Mesothelial cell of epicardium (in vitro differentiated cells): ENCODE data around the gene WFS1. TPM values are rescaled to one million over a fixed set of nuclear protein-coding genes. Genes with fewer than 3 reads are reported as not detected.

Experiments
- DNase-seq, 2 experiments: peaks; one replicate each; pipeline ENCODE4 v3.0.0; 2021; ENCODE audit warnings: low spot score in 2 of 2; ENCODE audit not compliant: unreplicated experiment in 2 of 2
- H3K27ac Mint-ChIP-seq: 2 replicates; pipeline ENCODE4 v1.8.0; 2021; ENCODE audit warnings: mixed read lengths
- H3K27me3 Mint-ChIP-seq: 2 replicates; pipeline ENCODE4 v1.8.0; 2021; ENCODE audit warnings: low read depth, mixed read lengths
- H3K36me3 Mint-ChIP-seq: 2 replicates; pipeline ENCODE4 v1.8.0; 2021; ENCODE audit warnings: mixed read lengths
- H3K4me1 Mint-ChIP-seq: 2 replicates; pipeline ENCODE4 v1.8.0; 2021; ENCODE audit warnings: mixed read lengths
- H3K4me3 Mint-ChIP-seq: 2 replicates; pipeline ENCODE4 v1.8.0; 2021; ENCODE audit warnings: mild to moderate bottlenecking, moderate library complexity, mixed read lengths
- H3K9me3 Mint-ChIP-seq: 2 replicates; pipeline ENCODE4 v1.8.0; 2021; ENCODE audit warnings: mixed read lengths
- CTCF ChIP-seq: fragments of 200-600 bp; sonication (generic); IDR thresholded peaks from one replicate; pipeline ENCODE4 v1.5.0; 2021; ENCODE audit warnings: antibody characterized with exemption; ENCODE audit not compliant: unreplicated experiment
- total RNA-seq: library from RNA; stranded (reverse); gene quantifications from 3 replicates; pipeline ENCODE4 v1.2.1, GENCODE V29; 2021

The WFS1 gene
- total RNA-seq, 1 donor from 2014 or later = 34.2 TPM

GRCh38 chr4:6295495-6295894, 25.8 kb downstream of the WFS1 start:
- Mint-ChIP-seq H3K27ac (no peak overlapping the region), H3K27me3 (no peaks in the 10 kb centered on the region), H3K36me3 (peaks cover 17% of the 10 kb centered on the region), H3K4me3 (no peak overlapping the region), H3K9me3 (no peaks in the 10 kb centered on the region), H3K4me1 (no peaks in the 10 kb centered on the region)
- no peak for DNase-seq
- TF ChIP-seq CTCF = no peak

DNA sequence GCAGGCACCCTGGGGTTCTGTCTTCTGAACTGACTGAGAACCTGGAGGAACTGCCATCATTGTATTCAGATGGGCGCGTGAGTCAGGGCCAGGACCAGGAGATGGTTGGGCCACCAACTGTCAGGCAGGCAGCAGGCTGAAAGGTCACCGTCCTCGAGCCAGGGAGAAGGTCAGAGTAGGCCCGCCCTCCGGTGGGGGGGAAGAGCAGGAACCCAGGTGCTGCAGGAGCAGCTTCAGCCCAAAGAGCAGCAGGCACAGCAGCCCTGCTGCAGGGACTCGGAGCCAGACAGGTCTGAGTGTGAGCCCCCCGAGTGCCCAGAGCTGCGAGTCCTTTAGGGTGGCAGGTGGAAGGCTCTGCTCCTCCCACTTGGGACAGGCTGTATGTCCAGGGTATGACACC, 26.4 kb downstream of the WFS1 start:
- no peaks in the 10 kb centered on the region for H3K27me3 Mint-ChIP-seq
- H3K9me3 Mint-ChIP-seq = no peaks in the 10 kb centered on the region
- no peak overlapping the region for H3K4me3 Mint-ChIP-seq
- no peaks in the 10 kb centered on the region for H3K4me1 Mint-ChIP-seq
- no peak for TF ChIP-seq CTCF
- H3K27ac Mint-ChIP-seq = no peak overlapping the region
- H3K36me3 Mint-ChIP-seq = peaks cover 21% of the 10 kb centered on the region
- DNase-seq = no peak

DNA sequence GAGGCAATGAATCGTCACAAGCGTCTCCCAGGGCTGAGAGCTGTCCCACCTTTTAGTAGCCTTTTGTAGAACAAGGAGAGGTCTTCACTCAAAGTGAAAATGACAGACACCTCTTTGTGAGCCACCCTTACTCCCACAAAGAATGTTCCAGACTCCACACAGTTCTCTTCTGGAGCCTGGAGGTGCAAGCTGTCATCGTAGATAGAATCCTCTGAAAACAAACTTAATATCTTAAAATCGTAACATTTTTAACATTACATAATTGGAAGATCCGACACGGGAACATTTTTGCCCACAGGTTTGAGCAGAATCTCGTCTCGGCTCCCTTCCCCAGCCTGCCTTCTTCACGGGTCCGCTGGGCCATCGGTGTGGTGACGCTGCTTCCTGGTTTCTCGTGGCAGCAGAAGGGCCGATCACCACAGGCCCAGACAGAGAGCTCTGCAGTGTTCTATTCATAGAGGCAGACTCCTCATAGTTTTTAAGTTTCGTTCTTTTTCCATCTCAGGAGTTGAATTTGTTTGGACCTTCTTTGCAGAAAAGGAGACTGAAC, 27.7 kb downstream of the WFS1 start:
- H3K4me1 Mint-ChIP-seq = no peaks in the 10 kb centered on the region
- H3K36me3 Mint-ChIP-seq = peaks cover 30% of the 10 kb centered on the region
- no peaks in the 10 kb centered on the region for H3K27me3 Mint-ChIP-seq
- no peak overlapping the region for H3K4me3 Mint-ChIP-seq
- no peaks in the 10 kb centered on the region for H3K9me3 Mint-ChIP-seq
- no peak for DNase-seq
- TF ChIP-seq CTCF = no peak
- H3K27ac Mint-ChIP-seq = no peak overlapping the region

GRCh38 chr4:6298035-6298434, 28.4 kb downstream of the WFS1 start:
- Mint-ChIP-seq H3K27ac (no peak overlapping the region), H3K4me3 (no peak overlapping the region), H3K4me1 (no peaks in the 10 kb centered on the region), H3K36me3 (peaks cover 35% of the 10 kb centered on the region), H3K27me3 (no peaks in the 10 kb centered on the region), H3K9me3 (no peaks in the 10 kb centered on the region)
- TF ChIP-seq CTCF = no peak
- DNase-seq = no peak

DNA sequence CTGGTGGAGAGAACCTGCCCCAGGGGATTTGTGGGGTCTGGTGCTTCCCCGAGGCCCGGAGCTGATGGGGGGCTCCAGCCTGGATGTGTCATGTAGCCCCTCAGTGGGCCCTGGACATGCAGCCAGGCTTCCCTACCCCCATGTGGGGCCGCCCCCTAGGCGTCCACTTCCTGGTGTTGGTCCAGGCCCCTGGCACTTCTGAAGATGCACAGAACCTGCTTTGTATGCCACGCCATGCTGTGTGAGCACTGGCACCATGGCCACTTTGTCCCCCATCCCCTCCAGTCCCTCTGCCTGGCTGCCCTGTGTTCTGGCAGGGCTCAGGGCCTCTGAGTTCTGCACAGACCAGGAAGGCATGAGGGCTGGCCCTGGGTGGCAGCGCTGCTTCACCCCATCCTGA, 29.2 kb downstream of the WFS1 start:
- no peak for DNase-seq
- Mint-ChIP-seq H3K9me3 (no peaks in the 10 kb centered on the region), H3K4me1 (no peaks in the 10 kb centered on the region), H3K27ac (no peak overlapping the region), H3K36me3 (peaks cover 35% of the 10 kb centered on the region), H3K27me3 (no peaks in the 10 kb centered on the region), H3K4me3 (no peak overlapping the region)
- TF ChIP-seq CTCF = no peak

GRCh38 chr4:6299875-6300274, 30.2 kb downstream of the WFS1 start:
- no peak for TF ChIP-seq CTCF
- Mint-ChIP-seq H3K4me1 (no peaks in the 10 kb centered on the region), H3K27ac (no peak overlapping the region), H3K9me3 (no peaks in the 10 kb centered on the region), H3K4me3 (no peak overlapping the region), H3K36me3 (peaks cover 35% of the 10 kb centered on the region), H3K27me3 (no peaks in the 10 kb centered on the region)
- no peak for DNase-seq
